Measurements from ENCODE around the gene PPY.
"Not testable (repeated sequence)": the region's sequence is repeated elsewhere in the genome, so short reads cannot be mapped to it uniquely, and the experiment has no call there.

Gene PPY

GRCh38 chr17:43905400-43905984 is 36.8 kb downstream of the PPY start:
- DNase-seq (ENCODE audit: low spot score) = no peak

GRCh38 chr17:43901861-43902589 is 40.3 kb downstream of the PPY start:
- DNase-seq (ENCODE audit: low spot score) = no peak

GRCh38 chr17:43900858-43901754 is 41.2 kb downstream of the PPY start:
- no peak for DNase-seq (ENCODE audit: low spot score)

DNA sequence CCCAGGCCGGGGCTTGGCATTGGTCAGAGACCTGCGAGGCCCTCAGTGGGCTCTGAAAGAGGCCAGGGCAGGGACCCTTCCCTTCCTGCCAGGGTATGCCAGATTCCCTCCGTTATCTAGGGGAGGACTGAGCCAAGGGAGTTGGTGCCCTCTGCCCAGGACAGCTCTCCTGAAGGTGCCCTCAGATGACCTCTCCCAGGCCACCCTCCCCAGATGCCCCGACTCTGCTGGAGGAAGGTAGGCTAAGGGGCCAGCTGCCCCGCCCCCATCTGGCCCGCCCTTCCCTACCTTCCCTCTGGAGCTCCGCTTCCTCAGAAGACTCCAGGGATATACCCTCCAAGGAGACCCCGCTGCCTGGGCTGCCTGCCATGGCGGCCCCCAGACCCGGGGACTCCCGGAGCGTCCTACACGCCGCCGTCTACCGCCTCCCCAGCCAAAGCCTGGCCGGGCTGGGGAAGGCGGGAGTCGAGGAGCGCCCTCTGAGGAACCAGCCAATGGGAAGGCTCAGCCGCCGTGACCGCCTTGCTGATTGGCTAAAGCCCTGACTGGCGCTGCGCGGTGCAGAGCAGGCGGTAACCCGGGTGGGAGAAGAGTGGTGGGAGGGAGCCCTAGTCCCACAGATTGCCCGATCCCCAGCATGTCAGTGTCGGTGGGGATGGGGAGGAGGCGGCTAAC is 42.0 kb downstream of the PPY start:
- DNase-seq (ENCODE audit: low spot score) = peak; percentile 90

DNA sequence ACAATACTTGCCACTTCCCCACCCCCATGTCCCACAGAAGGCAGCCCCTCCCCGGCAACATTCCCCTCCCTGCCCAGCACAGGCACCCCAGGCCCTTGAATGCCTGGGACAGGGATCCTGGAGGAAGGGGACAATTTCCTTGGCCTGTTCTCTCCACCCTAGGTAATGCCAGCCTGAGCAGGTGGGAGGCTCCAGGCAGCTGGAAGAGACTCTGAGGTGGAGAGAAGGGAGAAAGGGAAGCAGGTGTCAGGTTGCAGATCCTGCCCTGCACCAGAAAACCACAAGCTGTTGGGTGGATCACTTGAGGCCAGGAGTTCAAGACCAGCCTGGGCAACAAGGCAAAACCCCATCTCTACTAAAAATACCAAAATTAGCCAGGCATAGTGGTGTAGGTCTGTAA is 43.8 kb downstream of the PPY start:
- DNase-seq (ENCODE audit: low spot score) = peak; percentile 26

DNA sequence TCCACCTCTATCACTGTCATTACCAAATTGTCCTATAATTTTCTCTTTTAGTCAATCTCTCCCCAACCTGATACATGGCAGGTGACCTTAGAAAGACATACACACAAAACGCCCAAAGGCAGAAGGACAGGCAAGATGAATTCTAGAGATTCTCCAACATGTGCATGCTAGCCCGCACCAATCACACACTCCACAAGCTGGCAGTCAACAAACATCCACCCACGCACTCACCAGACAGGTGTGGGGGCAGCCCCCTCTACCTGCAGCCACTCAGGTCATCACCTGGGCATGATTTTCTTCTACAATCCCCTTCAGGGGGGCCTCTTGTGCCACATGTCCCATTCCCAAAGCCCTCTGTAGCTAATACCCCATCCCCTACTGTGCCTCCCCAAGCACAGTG is 44.4 kb downstream of the PPY start:
- peak; percentile 37 for DNase-seq (ENCODE audit: low spot score)

GRCh38 chr17:43894494-43894893 is 47.8 kb downstream of the PPY start:
- DNase-seq (ENCODE audit: low spot score) = not testable (repeated sequence)

- DNase-seq (ENCODE audit: low spot score) = no peak
These were observed 49.7 kb downstream of the PPY start for GRCh38 chr17:43892647-43892952.

GRCh38 chr17:43891851-43892646 is 50.2 kb downstream of the PPY start:
- DNase-seq (ENCODE audit: low spot score) = peak; percentile 62

All from left forelimb (tissue), 1 donor.